Measurements from ENCODE around the gene GRIK5.

GRIK5 gene

GRCh38 chr19:41968751-41969595, 101.0 kb downstream of the GRIK5 start:
- H3K4me3 ChIP-seq (ENCODE audit: low read length): no peak overlapping the region
- no peak for TF ChIP-seq ZNF274 (IDR thresholded peaks at IDR 0.05; ENCODE audit: low read depth, low read length)

GRCh38 chr19:41967054-41967783, 102.8 kb downstream of the GRIK5 start:
- TF ChIP-seq ZNF274 (IDR thresholded peaks at IDR 0.05; ENCODE audit: low read depth, low read length): no peak
- no peak overlapping the region for H3K4me3 ChIP-seq (ENCODE audit: low read length)

GRCh38 chr19:41965106-41965505, 104.9 kb downstream of the GRIK5 start:
- no peak overlapping the region for H3K4me3 ChIP-seq (ENCODE audit: low read length)
- TF ChIP-seq ZNF274 (IDR thresholded peaks at IDR 0.05; ENCODE audit: low read depth, low read length): no peak

GRCh38 chr19:41960973-41961372, 109.0 kb downstream of the GRIK5 start:
- TF ChIP-seq ZNF274 (IDR thresholded peaks at IDR 0.05; ENCODE audit: low read depth, low read length): no peak
- no peak overlapping the region for H3K4me3 ChIP-seq (ENCODE audit: low read length)

GRCh38 chr19:41959056-41960053, 110.7 kb downstream of the GRIK5 start, which contains the start of gene RABAC1:
TSS of gene RABAC1 (minus strand) at chr19:41959321. CDS start at chr19:41959292, 29 bp downstream.
- H3K4me3 ChIP-seq (ENCODE audit: low read length): peak within 1 kb of the TSS; percentile 76
- no peak for TF ChIP-seq ZNF274 (IDR thresholded peaks at IDR 0.05; ENCODE audit: low read depth, low read length)

GRCh38 chr19:41958367-41959055, 111.5 kb downstream of the GRIK5 start:
- TF ChIP-seq ZNF274 (IDR thresholded peaks at IDR 0.05; ENCODE audit: low read depth, low read length): no peak
- peak overlapping the region; percentile 76 for H3K4me3 ChIP-seq (ENCODE audit: low read length)

- TF ChIP-seq ZNF274 (IDR thresholded peaks at IDR 0.05; ENCODE audit: low read depth, low read length): no peak
Observed at GRCh38 chr19:41957838-41958366, 112.1 kb downstream of the GRIK5 start.

GRCh38 chr19:41957161-41957837, 112.7 kb downstream of the GRIK5 start:
- no peak for TF ChIP-seq ZNF274 (IDR thresholded peaks at IDR 0.05; ENCODE audit: low read depth, low read length)
- H3K4me3 ChIP-seq (ENCODE audit: low read length): no peak overlapping the region

More at GRCh38 chr19:41957838-41958366, 112.1 kb downstream of the GRIK5 start:
- H3K4me3 ChIP-seq (ENCODE audit: low read length): peak overlapping the region; percentile 76; the same call in 1 of the 2 replicates

GRCh38 chr19:41956621-41957020, 113.4 kb downstream of the GRIK5 start:
- no peak overlapping the region for H3K4me3 ChIP-seq (ENCODE audit: low read length)
- no peak for TF ChIP-seq ZNF274 (IDR thresholded peaks at IDR 0.05; ENCODE audit: low read depth, low read length)

GRCh38 chr19:41955521-41955920, 114.5 kb downstream of the GRIK5 start:
- no peak for TF ChIP-seq ZNF274 (IDR thresholded peaks at IDR 0.05; ENCODE audit: low read depth, low read length)
- H3K4me3 ChIP-seq (ENCODE audit: low read length): no peak overlapping the region

- TF ChIP-seq ZNF274 (IDR thresholded peaks at IDR 0.05; ENCODE audit: low read depth, low read length): no peak
- no peak overlapping the region for H3K4me3 ChIP-seq (ENCODE audit: low read length)
Observed at GRCh38 chr19:41951686-41952172, 118.3 kb downstream of the GRIK5 start.

Measured in GM08714 (cell line).